ENCODE results near the gene MRTFA.
A peak's percentile ranks its signal among the peaks of the same experiment; 100 is the strongest.
"Not testable (repeated sequence)": the region's sequence is repeated elsewhere in the genome, so short reads cannot be mapped to it uniquely, and the experiment has no call there.

Gene MRTFA

DNA sequence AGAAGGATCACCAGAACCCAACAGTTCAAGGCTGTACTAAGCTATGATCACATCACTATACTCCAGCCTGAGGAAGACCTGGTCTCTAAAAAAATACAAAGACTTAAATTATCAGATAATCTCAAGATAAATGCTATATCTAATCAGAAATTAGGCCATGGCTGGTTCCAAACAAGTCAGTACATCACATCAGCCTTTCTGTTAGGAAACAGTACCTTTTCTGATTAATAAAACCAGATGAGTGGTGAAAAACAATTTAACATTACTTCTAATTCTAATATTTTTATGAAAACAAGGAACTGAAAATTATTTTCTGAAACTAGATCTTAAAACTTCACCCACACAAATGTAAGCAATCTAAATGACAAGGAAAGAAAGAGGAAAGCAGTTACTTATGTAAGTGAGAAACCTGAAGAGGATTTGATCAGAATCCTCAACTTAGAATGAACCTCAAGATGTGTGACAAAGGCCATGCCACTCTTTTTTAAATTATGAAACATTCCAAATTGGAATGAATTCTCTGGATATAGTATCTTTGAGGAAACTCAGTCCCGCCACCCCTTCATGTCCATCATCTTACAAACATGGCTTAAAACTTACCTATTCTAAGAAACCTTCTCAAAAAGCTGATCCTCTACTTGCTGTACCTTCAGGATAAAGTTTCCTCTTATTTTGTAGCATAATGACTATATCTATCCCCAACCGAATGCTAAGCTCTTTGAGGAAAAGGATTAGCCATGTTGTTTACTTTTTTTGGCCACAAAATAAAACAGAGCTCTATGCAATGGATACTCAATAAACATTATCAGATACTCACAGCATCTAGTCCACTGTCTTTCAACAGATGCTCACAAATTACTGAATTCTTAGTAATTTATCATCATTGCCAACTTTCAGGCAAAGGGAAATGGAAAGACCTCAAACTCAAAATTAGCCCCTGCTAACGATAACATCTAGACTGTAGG, 132.0 kb downstream of the MRTFA start:
- no peak for DNase-seq (ENCODE audit: extremely low read depth, low read depth)
- TF ChIP-seq, protein P1, sequence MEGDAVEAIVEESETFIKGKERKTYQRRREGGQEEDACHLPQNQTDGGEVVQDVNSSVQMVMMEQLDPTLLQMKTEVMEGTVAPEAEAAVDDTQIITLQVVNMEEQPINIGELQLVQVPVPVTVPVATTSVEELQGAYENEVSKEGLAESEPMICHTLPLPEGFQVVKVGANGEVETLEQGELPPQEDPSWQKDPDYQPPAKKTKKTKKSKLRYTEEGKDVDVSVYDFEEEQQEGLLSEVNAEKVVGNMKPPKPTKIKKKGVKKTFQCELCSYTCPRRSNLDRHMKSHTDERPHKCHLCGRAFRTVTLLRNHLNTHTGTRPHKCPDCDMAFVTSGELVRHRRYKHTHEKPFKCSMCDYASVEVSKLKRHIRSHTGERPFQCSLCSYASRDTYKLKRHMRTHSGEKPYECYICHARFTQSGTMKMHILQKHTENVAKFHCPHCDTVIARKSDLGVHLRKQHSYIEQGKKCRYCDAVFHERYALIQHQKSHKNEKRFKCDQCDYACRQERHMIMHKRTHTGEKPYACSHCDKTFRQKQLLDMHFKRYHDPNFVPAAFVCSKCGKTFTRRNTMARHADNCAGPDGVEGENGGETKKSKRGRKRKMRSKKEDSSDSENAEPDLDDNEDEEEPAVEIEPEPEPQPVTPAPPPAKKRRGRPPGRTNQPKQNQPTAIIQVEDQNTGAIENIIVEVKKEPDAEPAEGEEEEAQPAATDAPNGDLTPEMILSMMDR (IDR thresholded peaks at IDR 0.05; ENCODE audit: low read depth, low read length, missing control alignments) = no peak
- no peak overlapping the region for H3K4me3 ChIP-seq (replicated peaks; ENCODE audit: low read depth, low read length)

DNA sequence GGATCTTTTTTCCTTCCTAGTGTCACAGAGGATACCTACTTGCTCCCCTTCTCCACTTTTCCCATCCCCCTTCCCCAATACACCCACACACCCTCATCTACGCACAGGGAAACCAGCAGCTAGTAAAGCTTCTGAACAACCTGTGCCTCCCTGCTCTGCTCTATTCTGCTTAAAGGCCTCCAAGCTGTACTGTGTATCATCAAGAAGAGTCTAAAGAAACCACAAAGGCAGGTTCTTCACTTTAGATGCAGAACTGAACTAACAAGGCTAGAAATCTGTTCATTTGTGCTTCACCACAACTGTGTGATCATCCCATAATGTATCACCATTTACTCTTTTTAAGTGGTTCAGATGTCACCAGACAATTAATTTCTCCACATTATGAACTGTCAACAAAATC, 133.6 kb downstream of the MRTFA start:
- no peak for DNase-seq (ENCODE audit: extremely low read depth, low read depth)
- TF ChIP-seq, protein P1 (IDR thresholded peaks at IDR 0.05; ENCODE audit: low read depth, low read length, missing control alignments) = no peak
- H3K4me3 ChIP-seq (replicated peaks; ENCODE audit: low read depth, low read length) = no peak overlapping the region

DNA sequence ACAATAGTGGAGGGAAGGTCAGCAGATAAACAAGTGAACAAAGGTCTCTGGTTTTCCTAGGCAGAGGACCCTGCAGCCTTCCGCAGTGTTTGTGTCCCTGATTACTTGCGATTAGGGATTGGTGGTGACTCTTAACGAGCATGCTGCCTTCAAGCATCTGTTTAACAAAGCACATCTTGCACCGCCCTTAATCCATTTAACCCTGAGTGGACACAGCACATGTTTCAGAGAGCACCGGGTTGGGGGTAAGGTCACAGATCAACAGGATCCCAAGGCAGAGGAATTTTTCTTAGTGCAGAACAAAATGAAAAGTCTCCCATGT, 136.1 kb downstream of the MRTFA start:
- not testable (repeated sequence) for H3K4me3 ChIP-seq (replicated peaks; ENCODE audit: low read depth, low read length); DNase-seq (ENCODE audit: extremely low read depth, low read depth)

DNA sequence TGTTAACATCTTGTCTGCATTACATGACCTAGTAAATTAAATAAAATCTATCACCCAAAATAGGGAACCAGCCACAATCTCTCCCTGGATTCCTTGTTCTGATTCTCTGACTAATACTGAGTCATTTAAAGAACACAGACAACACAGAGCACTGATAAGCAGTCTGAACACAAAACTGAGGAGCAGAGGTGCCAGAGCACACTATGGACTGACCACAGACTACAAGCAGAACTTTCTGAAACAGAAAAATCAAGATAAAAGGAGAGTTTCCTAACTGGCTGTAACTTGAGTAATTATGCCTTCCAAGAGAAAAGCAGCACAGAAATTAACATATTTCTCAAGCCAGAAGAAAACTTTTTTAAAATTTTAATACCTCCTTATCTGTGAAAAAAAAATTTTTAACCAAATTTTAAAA, 137.3 kb downstream of the MRTFA start:
- TF ChIP-seq, protein P1 (IDR thresholded peaks at IDR 0.05; ENCODE audit: low read depth, low read length, missing control alignments) = no peak
- peak; percentile 92 for DNase-seq (ENCODE audit: extremely low read depth, low read depth)
- no peak overlapping the region for H3K4me3 ChIP-seq (replicated peaks; ENCODE audit: low read depth, low read length)

DNA sequence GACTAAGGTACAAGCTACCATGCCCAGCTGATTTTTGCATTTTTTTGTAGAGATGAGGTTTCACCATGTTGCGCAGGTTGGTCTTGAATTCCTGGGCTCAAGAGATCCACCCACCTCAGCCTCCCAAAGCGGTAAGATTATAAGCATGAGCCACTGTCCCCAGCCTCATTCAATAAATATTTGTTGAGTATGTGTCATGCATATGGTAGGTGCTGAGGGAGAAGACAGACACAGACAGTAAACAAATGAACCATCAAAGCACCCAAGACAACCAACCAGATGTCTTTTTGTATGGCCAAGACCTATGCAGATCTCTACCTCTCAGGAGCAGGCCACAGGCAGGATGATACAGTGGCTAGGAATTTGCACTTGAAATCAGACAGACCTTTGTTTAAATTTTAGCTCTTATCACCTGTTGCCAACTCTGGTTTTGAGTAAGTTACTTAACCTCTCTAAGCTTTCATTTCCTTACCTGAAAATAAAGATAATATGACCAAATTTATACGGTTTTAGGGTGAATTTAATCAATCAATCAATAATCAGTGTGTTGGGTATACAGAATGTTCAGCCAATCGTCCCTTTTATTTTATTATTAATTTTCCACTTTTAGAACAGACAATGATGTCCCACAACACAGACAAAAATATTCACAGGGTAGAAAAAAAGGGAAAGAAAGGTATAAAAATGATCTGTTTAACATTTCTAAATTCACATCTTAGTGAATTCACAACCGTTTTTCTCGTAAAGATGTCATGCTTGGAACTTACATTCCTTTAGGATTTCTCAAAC, 137.9 kb downstream of the MRTFA start:
- TF ChIP-seq, protein P1 (IDR thresholded peaks at IDR 0.05; ENCODE audit: low read depth, low read length, missing control alignments) = no peak

DNA sequence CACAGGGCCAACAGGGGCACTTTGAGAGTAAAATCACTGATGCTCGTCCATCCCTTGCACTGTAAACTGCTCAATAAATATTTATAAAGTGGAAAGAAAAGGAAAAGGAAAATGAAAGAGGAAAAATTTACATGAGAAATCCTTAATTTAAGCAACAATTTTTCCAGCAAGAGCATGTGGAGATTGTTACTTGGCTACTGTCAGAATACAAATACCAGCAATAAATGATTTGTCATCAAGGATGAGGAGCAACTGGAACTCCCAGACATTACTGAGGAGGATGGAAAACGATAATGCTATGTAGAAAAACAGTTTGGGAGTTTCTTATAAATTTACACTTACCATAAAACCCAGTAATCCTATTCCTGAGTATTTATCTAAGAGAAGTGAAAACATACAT, 143.1 kb downstream of the MRTFA start:
- H3K4me3 ChIP-seq (replicated peaks; ENCODE audit: low read depth, low read length) = no peak overlapping the region
- TF ChIP-seq, protein P1 (IDR thresholded peaks at IDR 0.05; ENCODE audit: low read depth, low read length, missing control alignments) = no peak
- DNase-seq (ENCODE audit: extremely low read depth, low read depth) = no peak

More for the DNA sequence above, 137.9 kb downstream of the MRTFA start:
- H3K4me3 ChIP-seq (replicated peaks; ENCODE audit: low read depth, low read length) = no peak overlapping the region
- peak; percentile 80 for DNase-seq (ENCODE audit: extremely low read depth, low read depth)

DNA sequence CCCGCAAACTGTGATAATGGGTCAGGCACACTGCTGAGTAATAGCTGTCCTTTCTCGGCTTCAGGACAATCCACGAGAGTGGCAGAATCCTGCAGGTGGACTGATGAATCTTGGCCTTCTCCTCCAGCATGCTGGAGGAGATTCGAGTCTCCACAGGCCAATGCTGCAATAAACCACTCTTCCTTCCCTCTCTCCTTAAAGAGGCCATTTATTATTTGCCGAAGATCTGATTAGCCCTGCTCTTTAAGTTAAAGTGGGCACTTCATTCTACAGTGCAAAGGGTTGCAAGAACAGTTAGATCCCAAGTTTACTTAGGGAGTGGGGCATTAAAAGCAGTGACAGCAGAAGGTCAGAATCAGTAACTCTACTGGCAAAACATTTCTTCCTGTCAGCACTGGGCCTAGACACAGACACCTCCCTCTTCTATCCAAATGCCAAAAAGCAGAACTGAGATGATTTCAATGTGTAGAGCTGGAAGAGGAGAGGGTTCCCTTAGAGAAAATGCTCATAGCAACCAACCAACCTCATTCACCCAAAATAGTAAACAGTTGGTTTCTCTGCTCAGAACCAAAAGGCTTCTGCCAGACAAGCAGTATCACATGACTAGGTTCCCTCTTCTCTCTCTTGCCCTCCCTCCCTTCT, 144.4 kb downstream of the MRTFA start:
- TF ChIP-seq, protein P1 (IDR thresholded peaks at IDR 0.05; ENCODE audit: low read depth, low read length, missing control alignments) = no peak
- no peak for DNase-seq (ENCODE audit: extremely low read depth, low read depth)
- H3K4me3 ChIP-seq (replicated peaks; ENCODE audit: low read depth, low read length) = no peak overlapping the region

All from HFF-Myc (cell line).